Activated CD4-positive, alpha-beta T cell treated with anti-CD3 and anti-CD28 coated beads for 1 hour (primary cell): Measurements from ENCODE around the gene AHDC1.
"Not testable (repeated sequence)": the region's sequence is repeated elsewhere in the genome, so short reads cannot be mapped to it uniquely, and the experiment has no call there.

Source experiments
- DNase-seq: peaks from one replicate; pipeline ENCODE4 v3.0.0-alpha.2; 2020

AHDC1 gene

DNA sequence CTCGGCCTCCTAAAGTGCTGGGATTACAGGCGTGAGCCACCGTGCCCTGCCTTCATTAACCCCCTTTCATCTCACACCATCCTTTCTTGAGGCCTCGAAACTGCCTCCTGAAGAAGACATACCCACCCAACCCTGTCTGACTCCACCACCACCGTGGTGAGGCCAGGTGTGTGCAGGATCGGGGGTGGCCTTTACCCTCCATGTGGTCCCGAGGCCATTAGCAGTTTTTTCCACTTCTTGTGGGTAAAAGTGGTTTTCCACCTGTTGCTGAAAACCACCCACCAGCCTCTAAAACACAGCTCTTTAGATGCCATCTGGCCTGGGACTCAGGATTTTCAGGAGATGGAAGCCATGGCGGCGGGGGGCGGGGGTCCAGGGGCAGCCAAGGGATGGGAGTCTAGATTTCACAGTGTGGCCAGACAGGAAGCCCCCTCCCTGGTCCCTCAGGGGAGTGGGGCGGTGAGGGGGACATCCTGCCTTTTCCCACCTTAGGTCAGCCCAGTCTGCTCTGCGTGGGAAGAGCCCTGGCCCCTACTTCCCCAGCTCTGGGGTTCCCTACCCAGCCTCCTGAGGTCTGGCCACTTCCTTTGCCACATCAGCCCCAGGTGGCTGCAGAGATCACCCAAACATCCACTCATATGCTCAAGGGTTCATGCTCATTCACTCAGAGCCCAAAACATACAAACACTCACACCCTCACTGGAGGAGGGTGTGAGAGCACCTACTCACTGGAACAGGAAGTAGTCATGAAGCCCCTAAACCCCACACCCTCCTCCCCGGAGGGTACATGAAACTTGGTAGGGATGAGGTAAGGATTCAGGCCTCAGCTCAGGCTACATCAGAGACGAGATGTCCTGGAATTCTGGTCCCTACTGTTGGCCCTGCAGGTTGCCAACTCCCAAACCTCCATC lies 28.7 kb upstream of the AHDC1 start:
- DNase-seq = peak; percentile 51

DNA sequence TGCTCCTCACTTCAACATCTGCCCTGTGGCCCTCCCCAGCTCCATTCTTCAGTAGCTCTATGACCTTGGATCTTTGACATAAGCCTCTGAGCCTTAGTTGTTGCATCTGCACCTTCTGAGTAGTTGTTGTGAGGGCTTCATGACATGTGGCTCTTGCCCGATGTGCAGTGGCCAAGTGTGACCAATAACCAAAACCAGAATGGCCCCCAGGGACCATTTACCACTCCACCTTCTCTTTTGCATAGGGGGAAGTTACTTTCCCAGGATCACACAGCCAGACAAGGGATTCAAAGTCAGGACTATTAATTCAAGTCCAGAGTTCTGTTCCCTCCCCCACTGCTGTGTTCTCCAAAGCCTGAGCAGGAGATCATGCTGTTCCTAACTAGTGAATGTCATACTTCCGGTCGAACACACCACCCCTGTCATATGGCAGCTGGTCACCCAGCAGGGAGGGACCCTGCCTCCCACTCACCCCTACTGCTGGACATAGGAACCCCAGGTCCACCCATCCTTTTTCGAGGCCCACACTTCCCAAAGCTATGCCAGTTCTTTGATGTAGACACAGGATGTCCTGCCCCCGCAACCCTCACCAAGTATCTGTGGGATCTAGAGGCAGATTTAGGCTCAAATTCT lies 27.0 kb upstream of the AHDC1 start:
- no peak for DNase-seq

DNA sequence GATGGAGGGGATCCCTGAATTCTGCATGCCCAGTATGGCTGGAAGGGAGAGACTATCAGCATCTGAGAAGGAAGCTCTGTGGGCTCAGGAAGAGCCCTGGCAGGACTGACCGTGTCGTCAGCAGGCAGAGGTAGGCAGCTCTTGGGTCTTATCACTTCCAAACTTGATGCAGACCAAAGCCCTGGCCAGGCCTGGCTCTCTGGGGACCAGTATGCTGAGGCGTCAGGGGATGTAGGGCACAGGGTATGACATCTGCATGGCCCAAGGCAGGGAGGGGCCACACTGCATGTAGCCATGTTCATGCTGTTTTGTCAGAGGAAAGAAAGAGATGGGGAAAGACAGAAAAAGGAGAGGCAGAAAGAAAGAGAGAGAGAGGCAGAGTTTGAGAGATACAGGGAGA lies 24.8 kb upstream of the AHDC1 start:
- no peak for DNase-seq

DNA sequence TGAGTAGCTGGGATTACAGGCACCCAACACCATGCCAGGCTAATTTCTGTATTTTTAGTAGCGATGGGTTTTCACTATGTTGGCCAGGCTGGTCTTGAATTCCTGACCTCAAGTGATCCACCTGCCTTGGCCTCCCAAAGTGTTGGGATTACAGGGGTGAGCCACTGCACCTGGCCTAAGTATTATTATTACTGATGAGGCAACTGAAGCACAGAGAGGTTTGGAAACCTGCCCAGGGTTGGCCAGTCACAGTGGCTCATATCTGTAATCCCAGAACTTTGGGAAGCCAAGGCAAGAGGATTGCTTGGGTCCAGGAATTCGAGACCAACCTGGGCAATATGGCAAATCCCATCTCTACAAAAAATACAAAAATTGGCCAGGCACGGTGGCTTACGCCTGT lies 23.8 kb upstream of the AHDC1 start:
- not testable (repeated sequence) for DNase-seq

DNA sequence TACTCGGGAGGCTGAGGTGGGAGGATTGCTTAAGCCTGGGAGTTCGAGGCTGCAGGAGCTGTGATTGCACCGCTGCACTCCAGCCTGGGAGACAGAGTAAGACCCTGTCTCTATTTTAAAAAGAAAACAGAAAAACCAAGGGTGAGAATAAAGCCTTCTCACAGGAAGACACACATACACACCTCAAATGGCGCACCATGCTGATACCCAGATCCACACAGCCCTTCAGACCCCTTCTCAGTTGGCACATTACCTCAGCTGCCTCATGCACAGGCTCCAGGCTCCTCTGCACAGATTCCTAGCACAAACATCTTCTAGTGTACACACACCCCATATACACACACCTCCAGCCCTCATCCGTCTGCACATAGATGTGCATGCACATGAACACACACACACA lies 23.1 kb upstream of the AHDC1 start:
- DNase-seq = no peak

DNA sequence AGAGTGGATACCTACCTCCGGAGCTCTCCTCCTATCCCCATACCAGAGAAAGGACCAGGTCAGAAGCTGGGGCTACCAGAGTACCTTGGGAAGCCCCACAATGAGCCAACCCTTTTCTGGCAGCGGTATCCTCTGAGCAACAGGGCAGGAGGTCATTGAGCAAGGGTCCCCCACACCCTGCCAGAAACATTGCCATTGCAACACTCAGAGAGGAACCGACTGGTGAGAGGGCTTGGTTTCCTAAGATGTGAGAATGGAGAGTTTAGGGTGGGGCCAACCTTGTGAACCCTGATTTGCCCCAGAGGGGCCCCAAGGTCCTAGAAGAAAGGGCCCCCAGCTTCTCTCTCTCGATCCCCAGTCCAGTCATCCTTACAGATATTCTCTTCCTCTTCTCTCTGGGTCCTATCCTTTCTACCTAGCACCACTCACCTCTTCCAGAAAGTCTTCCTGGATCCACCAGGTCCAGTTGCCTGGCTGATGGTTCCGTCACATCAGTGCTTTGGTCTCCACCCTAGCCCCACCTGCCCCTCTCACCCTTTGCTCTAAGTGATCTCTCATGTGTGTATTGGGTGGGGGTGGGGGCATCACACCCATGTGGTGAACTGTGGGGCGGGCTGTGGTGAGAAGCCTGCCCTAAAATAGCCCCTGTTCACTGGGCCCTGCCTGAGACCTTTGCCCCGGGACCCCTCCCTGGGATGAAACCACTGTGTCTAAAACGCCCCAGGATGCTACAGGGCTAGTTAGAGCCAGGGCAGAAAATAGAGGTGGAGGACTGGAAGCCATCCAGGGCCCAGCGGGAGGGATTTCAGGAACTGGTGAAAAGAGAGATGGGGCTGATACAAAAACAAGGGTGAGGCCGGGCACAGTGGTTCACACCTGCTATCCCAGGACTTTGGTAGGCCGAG lies 22.3 kb upstream of the AHDC1 start:
- DNase-seq = no peak

DNA sequence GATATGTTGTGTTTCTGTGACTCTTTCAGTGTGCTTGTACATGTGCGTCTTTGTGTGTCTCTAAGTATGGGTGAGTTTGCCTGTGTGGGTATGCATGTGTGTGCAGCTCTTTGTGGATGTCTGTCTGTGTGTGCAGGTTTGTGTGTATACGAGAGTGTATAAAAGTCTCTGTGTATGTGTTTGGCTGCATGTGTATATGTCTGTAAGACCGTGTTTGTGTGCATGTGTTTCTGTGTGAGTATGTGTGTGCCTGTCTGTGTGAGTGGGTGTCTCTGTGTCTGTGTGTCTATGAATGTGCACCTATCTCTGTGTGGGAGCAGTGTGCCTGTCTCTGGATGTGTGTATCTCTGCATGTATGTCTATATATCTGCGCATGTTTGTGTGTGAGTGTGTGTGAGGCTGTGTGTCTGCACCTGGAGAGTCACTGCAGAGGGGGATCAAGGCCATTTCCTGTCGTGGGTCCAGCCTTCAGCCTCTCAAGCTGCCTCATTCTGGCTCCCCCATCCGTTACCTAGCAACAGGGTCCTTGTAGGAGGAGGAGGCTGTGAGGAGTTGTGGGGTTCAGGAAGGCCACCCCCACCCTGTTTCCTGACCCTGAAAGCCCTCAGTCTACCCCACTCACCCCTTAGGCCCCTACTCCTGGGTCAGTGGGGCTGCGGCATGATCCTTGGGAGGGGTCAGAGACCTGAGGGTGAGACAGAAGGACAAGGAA lies 20.7 kb upstream of the AHDC1 start:
- DNase-seq = no peak

DNA sequence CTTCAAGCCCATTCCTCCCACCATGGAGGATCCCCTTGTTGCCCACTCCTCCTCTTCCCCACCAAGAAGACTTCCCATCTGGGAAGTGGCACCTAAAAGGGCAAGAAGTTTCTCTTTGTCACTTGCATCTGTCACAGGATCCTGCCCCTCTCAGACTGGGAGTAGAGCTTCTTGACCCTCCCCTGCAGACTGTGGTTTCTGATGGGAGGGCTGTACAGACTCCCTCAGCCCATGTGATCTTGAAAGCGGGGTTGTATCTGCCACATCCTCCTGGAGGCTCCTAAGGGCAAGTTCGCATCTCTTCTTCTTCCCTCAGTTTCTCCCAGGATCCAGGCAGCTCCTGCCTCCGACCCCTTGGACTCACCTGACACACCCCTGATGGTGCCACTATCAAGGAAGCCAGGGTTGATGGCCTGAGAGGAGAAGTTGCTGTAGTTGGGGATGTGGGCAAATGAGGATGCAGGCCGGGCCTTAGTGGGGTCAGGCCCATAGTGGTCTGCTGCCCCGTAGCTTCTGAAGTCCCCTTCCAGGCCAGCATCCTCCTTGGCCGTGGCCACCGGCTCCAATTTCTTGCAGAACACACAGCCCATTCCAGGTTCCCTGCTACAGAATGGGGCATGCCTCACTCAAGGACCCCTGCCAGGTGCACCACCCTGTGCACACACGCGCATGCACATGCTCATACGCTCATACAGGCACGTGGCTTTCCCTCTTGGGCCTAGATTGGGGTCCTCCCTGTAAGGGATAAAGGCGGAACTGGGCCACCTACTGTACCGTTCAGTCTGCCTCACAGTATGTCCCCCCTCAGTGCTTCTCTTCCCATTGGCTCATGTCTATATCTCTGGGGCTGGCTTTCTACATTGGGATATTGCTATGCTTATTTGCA lies 19.6 kb upstream of the AHDC1 start:
- DNase-seq = no peak

DNA sequence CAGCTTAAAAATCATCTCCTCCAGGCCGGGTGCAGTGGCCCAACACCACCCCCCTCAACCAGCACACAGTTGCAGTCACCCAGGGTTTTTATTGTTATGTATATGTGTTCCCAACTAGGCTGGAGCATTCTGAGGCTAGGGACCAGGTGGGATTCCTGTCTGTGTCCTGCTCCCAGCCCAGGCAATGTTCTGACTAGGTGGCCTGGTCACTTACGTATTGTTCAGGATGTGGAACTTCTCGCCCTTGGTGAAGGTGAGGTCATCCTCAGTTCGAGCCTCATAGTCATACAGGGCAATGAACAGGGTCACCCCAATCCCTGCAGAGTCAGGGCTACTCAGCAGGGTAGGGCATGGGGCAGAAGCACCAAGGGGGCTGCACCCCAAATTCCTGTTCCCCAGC lies 18.9 kb upstream of the AHDC1 start:
- no peak for DNase-seq

DNA sequence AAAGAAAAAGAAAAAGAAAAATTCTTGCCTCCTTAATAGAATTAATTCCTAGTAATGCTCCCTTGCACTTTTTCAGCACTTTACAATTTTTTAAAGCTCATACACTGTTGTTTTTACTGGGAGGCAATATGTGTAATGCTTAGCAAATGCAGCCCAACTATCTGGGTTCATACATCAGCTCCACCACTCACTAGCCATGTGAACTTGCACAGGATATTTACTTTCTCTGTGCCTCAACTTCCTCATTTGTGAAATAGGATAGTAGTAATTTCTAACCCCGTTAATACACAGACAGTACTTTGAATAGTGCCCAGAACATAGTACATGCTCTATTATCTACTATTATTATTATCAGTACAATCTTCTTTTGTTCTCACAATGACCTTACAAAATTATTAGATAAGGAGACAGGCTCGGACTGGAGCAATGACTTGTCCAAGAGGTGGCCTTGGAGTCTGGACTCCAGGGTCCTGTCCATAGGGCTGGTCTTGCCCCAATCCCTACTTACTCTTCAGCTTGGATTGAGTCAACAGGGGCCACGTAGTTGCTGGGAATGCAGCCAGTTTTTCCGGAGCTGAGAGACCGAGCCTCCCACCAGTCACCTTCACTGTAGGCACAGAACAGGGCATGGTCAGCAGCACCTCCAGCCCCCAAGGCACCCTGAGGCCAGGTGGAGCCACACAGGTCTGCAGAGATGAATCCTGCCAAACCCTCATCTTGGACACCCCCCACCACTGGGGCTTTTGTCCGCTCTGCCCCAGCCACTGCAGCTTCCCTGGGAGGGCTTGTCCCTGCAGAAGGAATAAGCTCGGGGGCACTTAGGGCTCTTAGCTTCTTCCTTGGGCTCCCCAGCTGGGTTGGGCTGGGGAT lies 17.3 kb upstream of the AHDC1 start:
- DNase-seq = no peak

DNA sequence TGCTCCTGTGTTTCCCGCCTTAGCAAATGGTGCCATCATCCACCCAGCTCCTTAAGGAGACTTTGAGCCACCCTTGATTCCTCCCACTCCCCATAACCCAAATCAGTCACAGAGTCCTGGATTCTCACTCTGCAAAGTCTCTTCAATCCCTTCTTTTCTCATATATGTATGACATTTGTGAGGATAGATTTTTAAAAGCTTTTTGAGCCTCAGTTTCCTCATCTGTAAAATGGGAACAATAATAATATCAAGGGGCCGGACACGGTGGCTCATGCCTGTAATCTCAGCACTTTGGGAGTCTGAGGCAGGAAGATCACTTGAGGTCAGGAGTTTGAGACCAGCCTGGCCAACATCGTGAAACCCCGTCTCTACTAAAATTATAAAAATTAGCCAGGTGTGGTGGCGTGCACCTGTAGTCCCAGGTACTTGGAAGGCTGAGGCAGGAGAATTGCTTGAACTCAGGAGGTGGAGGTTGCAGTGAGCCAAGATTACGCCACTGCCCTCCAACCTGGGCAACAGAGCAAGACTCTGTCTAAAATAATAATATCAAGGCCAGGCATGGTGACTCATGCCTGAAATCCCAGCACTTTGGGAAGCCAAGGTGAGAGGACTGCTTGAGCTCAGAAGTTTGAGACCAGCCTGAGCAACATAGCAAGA lies 16.0 kb upstream of the AHDC1 start:
- DNase-seq = not testable (repeated sequence)

DNA sequence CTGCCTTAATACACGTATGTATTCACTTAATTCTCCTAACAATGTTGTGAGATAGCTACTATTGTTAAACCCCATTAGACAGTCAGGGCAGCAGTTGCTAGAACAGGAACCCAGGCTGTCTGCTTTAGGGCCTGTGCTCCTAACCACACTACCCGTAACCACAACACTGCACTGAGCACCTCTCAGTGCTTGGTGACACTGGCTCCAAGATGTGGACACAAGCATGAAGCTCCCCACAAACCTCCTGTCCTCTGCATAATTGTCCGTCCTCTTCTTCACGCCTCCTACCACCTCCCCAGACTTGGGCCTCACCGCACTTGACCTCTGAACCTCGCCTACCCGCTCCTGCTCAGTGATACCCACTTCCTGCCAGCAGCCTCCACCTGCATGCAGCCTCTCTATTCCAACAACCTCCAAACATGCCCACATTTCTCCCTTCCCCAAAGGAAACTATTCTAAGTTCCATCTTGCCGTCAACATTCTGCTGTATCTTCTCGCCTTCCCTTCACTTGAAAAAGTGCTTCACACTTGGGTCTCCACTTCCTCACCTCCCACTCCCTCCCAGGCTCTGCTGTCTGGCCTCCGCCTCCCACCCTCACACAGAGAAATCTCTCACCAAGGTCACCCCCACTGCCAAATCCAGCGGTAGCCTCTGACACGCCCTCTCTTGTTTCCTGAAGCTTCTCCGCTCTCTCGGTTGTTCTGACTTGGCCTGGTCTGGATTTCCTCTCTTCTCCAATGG lies 14.6 kb upstream of the AHDC1 start:
- no peak for DNase-seq

DNA sequence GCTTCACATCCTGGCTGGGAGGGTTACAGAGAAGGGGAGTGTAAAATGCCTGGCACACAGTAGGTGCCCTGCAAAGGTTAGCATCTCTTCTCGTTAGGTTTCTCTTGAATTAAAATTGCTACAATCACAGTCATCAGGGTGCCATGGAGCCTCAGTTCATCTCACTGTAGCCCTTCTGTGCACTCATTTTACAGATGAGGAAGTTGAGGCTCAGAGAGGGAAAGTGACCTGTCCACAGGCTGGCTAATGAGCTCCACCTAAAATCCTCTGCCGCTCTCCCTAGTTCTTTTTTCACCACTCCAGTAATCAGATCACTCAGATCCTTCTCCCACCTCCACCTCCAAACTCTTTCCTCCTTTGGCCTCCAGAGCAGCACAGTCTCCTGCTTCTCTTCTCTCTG lies 13.5 kb upstream of the AHDC1 start:
- no peak for DNase-seq

DNA sequence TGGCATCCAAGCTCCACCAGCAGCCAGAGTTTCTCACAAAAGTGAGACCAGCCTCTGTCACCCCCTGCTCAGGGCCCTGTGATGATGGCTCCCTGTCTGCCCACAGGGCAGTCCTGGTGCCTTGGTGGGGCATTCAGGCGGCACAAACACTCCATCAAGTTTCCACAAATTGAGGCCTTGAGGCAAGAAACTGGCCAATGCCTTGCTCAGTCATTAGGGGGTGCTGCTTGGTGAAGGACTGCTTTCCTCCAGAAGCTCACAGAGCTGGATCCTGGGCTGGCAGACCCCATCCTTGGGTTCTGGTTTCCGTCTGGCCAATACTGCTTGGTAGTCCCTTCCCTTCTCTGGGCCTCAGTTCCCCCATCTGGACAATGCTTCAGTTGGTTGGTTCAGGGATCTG lies 12.5 kb upstream of the AHDC1 start:
- no peak for DNase-seq

DNA sequence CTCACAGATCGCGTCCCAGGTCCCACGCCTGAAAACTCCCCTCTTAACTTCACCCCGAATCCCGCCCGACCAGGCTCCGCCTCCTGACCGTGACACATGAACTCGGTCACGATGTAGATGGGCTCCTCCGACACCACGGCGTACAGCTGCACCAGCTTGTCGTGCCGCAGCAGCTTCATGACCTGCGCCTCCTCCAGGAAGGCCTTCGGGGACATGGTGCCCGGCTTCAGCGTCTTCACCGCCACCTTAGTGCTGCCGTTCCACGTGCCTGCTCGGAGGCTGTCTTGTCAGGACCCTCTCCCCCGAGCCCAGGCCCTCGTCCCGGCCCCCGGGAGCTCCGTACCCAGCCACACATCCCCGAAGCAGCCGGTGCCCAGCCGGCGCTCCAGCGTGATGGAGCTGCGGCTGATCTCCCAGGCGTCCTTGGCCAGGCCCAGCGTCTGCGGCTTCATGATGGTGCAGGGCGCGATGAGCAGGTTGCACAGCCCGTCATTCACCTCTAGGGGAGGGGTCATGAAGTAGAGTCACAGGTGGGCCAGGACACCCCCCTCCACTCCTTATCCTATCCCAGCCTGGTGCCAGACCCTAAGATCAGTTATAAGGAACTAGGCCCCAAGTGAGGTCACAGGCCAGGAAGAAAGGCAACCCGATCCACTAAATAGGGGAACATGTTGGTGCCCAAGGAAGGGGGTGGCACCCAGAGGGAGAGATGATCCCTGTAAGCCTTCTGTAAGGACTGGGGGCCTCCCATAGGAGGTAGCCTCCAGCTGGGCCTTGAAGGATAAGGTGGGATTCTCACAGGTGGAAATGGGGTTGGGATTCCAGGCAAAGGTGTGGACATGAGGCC lies 11.6 kb upstream of the AHDC1 start:
- no peak for DNase-seq

DNA sequence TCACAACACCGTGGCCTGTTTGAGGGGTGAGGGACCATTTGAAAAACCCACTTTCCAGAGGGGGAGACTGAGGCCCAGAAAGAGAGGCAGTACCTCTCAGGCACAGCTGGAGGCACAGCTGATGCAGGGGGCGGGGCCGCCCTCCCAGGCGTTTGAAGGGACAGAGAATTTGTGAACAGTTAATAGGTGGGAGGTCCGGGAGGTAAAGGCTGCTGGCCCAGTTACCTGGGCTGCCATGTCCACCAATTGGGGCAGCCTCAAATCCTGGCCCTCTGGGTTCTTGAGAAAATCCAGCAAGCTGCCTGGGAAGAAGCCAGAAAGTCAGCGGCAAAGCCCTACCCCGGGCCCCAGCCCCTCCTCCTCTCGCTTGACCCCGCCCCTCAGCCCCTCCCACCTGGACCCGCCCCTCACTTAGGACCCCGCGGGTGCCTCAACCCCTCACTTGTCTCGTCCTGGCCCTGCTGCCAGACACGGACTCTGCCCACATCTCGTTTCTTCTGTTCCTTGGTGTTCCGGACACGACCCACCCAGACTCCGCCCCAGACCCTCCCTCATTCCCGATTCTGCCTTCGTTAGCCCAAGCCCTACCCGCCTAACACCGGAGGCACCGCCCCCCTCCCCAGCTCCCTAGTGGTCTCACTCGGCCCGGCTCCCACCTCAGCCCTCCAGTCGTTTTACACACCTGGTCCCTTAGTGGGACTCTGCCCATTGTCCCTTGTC lies 10.8 kb upstream of the AHDC1 start:
- no peak for DNase-seq

DNA sequence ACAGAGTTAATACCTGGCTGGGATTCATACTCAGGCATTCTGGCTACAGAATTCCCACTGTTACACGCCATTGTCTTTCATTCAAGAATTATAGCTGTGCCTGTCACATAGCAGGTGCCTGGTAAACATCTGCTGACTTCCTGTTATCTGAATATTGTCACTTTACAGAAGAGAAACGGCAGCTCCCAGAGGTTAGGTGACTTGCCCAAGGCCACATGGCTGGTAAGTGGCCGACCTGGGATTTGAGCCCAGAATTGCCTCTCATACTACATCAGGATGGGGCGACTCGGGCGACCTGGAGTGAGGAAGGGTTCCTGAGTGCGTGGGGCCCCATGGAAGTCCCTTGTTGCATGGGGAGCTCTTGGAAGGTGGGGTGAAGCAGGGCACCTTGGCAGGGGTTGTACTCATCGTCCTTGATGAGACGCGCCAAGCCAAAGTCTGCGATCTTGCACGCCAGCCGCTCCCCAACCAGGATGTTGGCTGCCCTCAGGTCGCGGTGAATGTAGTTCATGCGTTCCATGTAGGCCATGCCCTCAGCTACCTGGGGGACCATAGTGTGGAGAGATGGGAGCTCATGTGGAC lies 10.2 kb upstream of the AHDC1 start:
- no peak for DNase-seq
